GM12878 (cell line): ENCODE data around the gene NIN. TPM values are rescaled to one million over a fixed set of nuclear protein-coding genes. Genes with fewer than 3 reads are reported as not detected.

ENCODE experiments used
- ETV6 ChIP-seq, 2 experiments: fragments of 450-650 bp in 1 of 2; IDR thresholded peaks in 1 of 2; conservative IDR thresholded peaks in 1 of 2; 2 replicates each; pipeline ENCODE4 v1.6.1; 2014; ENCODE audit warnings: antibody characterized with exemption in 1 of 2, borderline replicate concordance in 1 of 2, low read depth in 1 of 2, mild to moderate bottlenecking in 1 of 2, moderate library complexity in 1 of 2
- FOXK2 ChIP-seq: fragments of 450-650 bp; IDR thresholded peaks from 2 replicates; pipeline ENCODE4 v1.6.1; 2017; ENCODE audit warnings: mild to moderate bottlenecking, moderate library complexity
- MEF2B ChIP-seq: fragments of 450-650 bp; IDR thresholded peaks from 2 replicates; pipeline ENCODE4 v1.6.1; 2018; ENCODE audit warnings: mild to moderate bottlenecking, moderate library complexity; ENCODE audit not compliant: partially characterized antibody, poor library complexity, severe bottlenecking
- POU2F2 ChIP-seq: IDR thresholded peaks from 3 replicates; pipeline ENCODE4 v1.6.1; 2011; ENCODE audit warnings: low read depth, mild to moderate bottlenecking, low read length, borderline replicate concordance
- RAD51 ChIP-seq: fragments of 450-650 bp; IDR thresholded peaks from 2 replicates; pipeline ENCODE4 v1.6.1; 2016; ENCODE audit warnings: moderate library complexity, mild to moderate bottlenecking, inconsistent platforms
- RUNX3 ChIP-seq: IDR thresholded peaks from 2 replicates; pipeline ENCODE4 v1.6.1; 2012; ENCODE audit warnings: low read length, inconsistent platforms
- SIX5 ChIP-seq: IDR thresholded peaks from 2 replicates; pipeline ENCODE4 v1.6.1; 2011; ENCODE audit warnings: mild to moderate bottlenecking, low read depth, low read length, moderate library complexity; ENCODE audit not compliant: severe bottlenecking
- ZNF217 ChIP-seq: fragments of 450-650 bp; IDR thresholded peaks from 2 replicates; pipeline ENCODE4 v1.6.1; 2017; ENCODE audit warnings: antibody characterized with exemption, mild to moderate bottlenecking
- ZNF24 ChIP-seq: fragments of 450-650 bp; IDR thresholded peaks from 2 replicates; pipeline ENCODE4 v1.6.1; 2017; ENCODE audit warnings: antibody characterized with exemption, mild to moderate bottlenecking
- polyA plus RNA-seq, 11 experiments: library from polyadenylated mRNA; depleted of rRNA in 4 of 11; unstranded in 6 of 11; stranded (reverse) in 5 of 11; fragments of >200 nt; fragmentation: Nextera tagmentation in 4 of 11; fragmentation: Illumina TruSeq in 1 of 11; extraction: Ambion mirVana in 4 of 11; extraction: Trizol in 1 of 11; gene quantifications; 1 replicate in 1 of 11; 2 replicates in 10 of 11; pipeline versions ENCODE4 v1.2.1 to v1.2.3, GENCODE V29; 2011 to 2016; ENCODE audit warnings: inconsistent platforms in 2 of 11, missing spikeins in 2 of 11, low read depth in 1 of 11
- total RNA-seq, 4 experiments: library from RNA; depleted of rRNA in 3 of 4; stranded (reverse); fragments of >200 nt in 3 of 4; fragmentation: Illumina TruSeq in 1 of 4; extraction: Trizol in 1 of 4; gene quantifications; 2 replicates each; pipeline versions ENCODE4 v1.2.1 to v1.2.3, GENCODE V29; 2013 to 2021
- TF ChIP-seq, protein P1 (sequence below): IDR thresholded peaks from 2 replicates; pipeline ENCODE4 v1.6.1; 2011; ENCODE audit warnings: mild to moderate bottlenecking, low read depth, low read length, moderate library complexity; ENCODE audit not compliant: insufficient replicate concordance
- TF ChIP-seq, protein P2 (sequence below): fragments of 450-650 bp; IDR thresholded peaks from 2 replicates; pipeline ENCODE4 v1.6.1; 2017; ENCODE audit warnings: mild to moderate bottlenecking, moderate library complexity
- TF ChIP-seq, protein P3 (sequence below): IDR thresholded peaks from 2 replicates; pipeline ENCODE4 v1.6.1; 2012; ENCODE audit warnings: low read length, inconsistent platforms
- TF ChIP-seq, protein P4 (sequence below): fragments of 450-650 bp; IDR thresholded peaks from 2 replicates; pipeline ENCODE4 v1.6.1; 2016; ENCODE audit warnings: mild to moderate bottlenecking
- TF ChIP-seq, protein P5 (sequence below): fragments of 450-650 bp; IDR thresholded peaks from 2 replicates; pipeline ENCODE4 v1.6.1; 2017; ENCODE audit warnings: borderline replicate concordance
- TF ChIP-seq, protein P6 (sequence below): fragments of 450-650 bp; IDR thresholded peaks from 2 replicates; pipeline ENCODE4 v1.6.1; 2014; ENCODE audit warnings: mild to moderate bottlenecking

Gene NIN
- total and polyA plus RNA-seq, 10 of the 15 experiments (the other 5 are each of a cell fraction or from before 2014, with no cell fraction given) = 16.2 to 135 (median 70.3) TPM

DNA sequence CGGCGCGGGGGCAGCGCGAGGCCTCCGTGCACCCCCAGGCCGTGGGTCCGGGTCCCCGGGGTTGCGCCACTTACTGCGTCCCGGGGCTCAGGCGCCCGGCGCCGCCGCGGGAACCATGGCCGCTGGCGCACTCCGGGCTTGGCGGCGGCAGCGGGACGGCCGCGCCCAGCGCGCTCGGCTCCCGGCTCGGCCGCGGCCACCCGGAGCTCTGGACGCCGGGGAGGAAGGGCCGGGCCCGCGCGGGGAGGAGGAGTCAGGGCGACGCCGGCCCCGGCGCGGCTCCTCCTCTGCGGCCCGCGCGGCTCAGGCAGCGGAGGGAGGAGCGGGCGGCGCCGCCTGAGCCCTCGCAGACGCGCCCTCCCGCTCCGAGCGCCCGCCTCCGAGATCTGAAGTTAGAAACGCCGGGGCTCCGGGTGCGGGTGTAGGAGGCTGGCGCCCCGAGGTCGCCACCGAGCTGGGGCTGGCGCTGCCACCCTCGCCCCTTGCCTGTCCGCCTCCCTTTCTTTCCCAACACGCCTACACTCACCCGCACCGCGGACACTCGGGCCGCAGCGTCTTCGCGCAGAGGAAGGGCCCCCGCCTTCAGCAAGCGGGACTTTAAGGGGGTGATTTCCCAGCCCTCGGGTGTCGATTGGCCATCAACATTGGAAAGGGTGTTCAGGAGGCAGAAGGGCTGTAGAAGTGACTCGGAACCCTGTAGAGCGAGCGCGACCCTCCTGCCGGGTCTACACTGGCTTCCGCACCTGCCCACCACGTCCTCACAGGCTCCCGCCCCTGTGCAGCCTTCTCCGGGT is at the start of gene NIN (continued):
- TF ChIP-seq RAD51 = no peak
- TF ChIP-seq, protein P1, sequence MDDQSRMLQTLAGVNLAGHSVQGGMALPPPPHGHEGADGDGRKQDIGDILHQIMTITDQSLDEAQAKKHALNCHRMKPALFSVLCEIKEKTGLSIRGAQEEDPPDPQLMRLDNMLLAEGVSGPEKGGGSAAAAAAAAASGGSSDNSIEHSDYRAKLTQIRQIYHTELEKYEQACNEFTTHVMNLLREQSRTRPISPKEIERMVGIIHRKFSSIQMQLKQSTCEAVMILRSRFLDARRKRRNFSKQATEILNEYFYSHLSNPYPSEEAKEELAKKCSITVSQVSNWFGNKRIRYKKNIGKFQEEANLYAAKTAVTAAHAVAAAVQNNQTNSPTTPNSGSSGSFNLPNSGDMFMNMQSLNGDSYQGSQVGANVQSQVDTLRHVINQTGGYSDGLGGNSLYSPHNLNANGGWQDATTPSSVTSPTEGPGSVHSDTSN = no peak
- TF ChIP-seq SIX5 = no peak
- TF ChIP-seq ZNF24 = no peak
- TF ChIP-seq, protein P2, sequence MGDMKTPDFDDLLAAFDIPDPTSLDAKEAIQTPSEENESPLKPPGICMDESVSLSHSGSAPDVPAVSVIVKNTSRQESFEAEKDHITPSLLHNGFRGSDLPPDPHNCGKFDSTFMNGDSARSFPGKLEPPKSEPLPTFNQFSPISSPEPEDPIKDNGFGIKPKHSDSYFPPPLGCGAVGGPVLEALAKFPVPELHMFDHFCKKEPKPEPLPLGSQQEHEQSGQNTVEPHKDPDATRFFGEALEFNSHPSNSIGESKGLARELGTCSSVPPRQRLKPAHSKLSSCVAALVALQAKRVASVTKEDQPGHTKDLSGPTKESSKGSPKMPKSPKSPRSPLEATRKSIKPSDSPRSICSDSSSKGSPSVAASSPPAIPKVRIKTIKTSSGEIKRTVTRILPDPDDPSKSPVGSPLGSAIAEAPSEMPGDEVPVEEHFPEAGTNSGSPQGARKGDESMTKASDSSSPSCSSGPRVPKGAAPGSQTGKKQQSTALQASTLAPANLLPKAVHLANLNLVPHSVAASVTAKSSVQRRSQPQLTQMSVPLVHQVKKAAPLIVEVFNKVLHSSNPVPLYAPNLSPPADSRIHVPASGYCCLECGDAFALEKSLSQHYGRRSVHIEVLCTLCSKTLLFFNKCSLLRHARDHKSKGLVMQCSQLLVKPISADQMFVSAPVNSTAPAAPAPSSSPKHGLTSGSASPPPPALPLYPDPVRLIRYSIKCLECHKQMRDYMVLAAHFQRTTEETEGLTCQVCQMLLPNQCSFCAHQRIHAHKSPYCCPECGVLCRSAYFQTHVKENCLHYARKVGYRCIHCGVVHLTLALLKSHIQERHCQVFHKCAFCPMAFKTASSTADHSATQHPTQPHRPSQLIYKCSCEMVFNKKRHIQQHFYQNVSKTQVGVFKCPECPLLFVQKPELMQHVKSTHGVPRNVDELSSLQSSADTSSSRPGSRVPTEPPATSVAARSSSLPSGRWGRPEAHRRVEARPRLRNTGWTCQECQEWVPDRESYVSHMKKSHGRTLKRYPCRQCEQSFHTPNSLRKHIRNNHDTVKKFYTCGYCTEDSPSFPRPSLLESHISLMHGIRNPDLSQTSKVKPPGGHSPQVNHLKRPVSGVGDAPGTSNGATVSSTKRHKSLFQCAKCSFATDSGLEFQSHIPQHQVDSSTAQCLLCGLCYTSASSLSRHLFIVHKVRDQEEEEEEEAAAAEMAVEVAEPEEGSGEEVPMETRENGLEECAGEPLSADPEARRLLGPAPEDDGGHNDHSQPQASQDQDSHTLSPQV = no peak
- TF ChIP-seq, protein P3, sequence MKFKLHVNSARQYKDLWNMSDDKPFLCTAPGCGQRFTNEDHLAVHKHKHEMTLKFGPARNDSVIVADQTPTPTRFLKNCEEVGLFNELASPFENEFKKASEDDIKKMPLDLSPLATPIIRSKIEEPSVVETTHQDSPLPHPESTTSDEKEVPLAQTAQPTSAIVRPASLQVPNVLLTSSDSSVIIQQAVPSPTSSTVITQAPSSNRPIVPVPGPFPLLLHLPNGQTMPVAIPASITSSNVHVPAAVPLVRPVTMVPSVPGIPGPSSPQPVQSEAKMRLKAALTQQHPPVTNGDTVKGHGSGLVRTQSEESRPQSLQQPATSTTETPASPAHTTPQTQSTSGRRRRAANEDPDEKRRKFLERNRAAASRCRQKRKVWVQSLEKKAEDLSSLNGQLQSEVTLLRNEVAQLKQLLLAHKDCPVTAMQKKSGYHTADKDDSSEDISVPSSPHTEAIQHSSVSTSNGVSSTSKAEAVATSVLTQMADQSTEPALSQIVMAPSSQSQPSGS = no peak
- TF ChIP-seq ZNF217 = 0 out of 2 replicates have a peak, but pooled peaks have one; percentile 40
- TF ChIP-seq, protein P4, sequence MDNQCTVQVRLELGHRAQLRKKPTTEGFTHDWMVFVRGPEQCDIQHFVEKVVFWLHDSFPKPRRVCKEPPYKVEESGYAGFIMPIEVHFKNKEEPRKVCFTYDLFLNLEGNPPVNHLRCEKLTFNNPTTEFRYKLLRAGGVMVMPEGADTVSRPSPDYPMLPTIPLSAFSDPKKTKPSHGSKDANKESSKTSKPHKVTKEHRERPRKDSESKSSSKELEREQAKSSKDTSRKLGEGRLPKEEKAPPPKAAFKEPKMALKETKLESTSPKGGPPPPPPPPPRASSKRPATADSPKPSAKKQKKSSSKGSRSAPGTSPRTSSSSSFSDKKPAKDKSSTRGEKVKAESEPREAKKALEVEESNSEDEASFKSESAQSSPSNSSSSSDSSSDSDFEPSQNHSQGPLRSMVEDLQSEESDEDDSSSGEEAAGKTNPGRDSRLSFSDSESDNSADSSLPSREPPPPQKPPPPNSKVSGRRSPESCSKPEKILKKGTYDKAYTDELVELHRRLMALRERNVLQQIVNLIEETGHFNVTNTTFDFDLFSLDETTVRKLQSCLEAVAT = peak; percentile 67; the same call in 1 of the 2 replicates
- TF ChIP-seq, protein P5, sequence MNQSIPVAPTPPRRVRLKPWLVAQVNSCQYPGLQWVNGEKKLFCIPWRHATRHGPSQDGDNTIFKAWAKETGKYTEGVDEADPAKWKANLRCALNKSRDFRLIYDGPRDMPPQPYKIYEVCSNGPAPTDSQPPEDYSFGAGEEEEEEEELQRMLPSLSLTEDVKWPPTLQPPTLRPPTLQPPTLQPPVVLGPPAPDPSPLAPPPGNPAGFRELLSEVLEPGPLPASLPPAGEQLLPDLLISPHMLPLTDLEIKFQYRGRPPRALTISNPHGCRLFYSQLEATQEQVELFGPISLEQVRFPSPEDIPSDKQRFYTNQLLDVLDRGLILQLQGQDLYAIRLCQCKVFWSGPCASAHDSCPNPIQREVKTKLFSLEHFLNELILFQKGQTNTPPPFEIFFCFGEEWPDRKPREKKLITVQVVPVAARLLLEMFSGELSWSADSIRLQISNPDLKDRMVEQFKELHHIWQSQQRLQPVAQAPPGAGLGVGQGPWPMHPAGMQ = no peak
- no peak for TF ChIP-seq FOXK2
- no peak; the same call in 2 of the 3 replicates for TF ChIP-seq POU2F2
- TF ChIP-seq MEF2B = no peak
- TF ChIP-seq RUNX3 = no peak
- TF ChIP-seq, protein P6, sequence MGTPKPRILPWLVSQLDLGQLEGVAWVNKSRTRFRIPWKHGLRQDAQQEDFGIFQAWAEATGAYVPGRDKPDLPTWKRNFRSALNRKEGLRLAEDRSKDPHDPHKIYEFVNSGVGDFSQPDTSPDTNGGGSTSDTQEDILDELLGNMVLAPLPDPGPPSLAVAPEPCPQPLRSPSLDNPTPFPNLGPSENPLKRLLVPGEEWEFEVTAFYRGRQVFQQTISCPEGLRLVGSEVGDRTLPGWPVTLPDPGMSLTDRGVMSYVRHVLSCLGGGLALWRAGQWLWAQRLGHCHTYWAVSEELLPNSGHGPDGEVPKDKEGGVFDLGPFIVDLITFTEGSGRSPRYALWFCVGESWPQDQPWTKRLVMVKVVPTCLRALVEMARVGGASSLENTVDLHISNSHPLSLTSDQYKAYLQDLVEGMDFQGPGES = no peak
- no peak for TF ChIP-seq ETV6 (conservative IDR thresholded peaks at IDR 0.05 in 1 of 2, IDR thresholded peaks at IDR 0.05 in 1 of 2; ENCODE audit: borderline replicate concordance in 1 of 2, low read depth in 1 of 2)
